ENCODE results near the gene PITHD1.
"Not testable (repeated sequence)": the region's sequence is repeated elsewhere in the genome, so short reads cannot be mapped to it uniquely, and the experiment has no call there.

Gene PITHD1

DNA sequence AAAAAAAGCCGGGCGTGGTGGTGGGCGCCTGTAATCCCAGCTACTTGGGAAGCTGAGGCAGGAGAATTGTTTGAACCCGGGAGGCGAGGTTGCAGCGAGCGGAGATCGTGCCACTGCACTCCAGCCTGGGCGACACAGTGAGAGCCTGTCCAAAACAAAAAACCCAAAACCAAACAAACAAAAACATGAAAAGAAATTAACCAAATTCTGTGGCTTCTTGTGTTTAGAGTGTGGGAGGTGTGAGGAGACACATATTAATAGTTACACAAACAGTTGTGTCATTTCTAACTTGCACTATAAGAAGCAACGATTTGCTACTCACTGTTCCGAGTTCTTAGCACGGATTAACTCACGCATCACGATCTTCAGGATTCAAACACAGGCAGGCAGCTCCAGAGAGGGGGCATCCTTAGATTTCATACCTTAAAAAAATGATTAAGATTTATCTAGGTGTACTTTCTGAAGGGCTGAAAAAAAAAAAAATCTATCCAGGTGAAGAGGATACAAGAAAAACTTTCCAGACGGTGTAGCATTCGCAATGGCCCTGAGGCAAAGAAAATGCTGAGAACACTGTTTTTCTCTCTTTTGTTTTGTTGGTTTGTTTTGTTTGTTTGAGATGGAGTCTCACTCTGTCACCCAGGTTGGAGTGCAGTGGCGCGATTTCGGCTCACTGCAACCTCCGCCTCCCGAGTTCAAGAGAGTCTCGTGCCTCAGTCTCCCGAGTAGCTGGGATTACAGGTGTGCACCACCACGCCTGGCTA lies 47.7 kb downstream of the PITHD1 start:
- no peak for DNase-seq (ENCODE audit: low spot score)

DNA sequence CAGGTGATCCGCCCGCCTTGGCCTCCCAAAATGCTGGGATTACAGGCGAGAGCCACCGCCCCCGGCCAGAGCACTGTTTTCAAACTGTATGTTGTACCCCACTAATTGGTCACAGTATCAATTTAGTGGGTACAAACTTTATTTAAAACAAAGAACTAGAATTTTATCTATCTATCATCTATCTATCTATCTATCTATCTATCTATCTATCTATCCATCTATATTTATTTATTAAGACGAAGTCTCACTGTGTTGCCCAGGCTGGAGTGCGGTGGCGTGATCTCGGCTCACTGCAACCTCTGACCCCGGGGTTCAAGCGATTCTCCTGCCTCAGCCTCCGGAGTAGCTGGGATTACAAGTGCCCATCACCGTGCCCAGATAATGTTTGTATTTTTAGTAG lies 48.4 kb downstream of the PITHD1 start:
- DNase-seq (ENCODE audit: low spot score): not testable (repeated sequence)

DNA sequence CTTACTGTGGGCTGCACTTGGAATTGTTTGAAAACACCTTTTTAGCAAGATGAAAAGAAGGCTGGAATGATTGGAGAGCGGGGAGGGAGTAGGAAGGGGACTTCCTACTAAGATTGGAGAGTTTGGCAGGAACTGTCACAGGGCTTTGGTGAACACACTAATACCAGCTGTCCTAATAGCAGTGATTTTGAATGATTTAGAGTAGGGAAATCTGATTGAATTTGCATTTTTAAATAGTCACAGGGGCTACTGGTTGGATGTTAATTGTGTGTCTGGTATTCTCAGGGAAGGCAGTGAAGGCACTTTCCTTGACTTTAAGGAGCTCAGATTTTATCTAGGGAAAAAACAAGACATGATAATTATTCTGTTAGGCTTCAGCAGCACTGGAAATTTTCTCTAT lies 49.5 kb downstream of the PITHD1 start:
- DNase-seq (ENCODE audit: low spot score): no peak

DNA sequence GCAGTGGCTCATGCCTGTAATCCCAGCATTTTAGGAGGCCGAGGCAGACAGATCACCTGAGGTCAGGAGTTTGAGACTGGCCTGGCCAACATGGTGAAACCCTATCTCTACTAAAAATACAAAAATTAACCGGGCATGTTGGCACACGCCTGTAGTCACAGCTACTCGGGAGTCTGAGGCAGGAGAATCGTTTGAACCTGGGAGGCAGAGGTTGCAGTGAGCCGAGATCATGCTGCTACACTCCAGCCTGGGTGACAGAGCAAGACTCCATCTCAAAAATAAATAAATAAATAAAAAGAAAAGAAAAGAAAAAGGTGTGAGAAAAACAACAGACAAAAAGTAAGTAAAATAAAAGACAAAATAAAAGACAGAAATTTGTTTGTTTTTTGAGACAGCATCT lies 55.9 kb downstream of the PITHD1 start:
- DNase-seq (ENCODE audit: low spot score): not testable (repeated sequence)

DNA sequence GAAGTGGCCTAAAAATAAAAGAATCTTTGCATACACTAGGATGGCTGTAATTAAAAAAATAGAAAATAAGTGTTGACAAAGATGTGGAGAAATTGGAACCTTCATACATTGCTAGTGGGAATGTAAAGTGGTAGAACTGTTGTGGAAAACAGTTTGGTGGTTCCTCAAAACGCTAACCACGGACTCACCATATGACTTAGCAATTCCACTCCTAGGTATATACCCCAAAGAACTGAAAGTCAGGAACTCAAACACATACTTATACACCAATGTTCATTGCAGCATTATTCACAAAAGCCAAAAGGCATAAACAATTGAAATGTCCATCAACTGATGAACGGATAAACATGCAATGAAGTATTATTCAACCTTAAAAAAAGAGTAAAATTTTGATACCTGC lies 57.8 kb downstream of the PITHD1 start:
- DNase-seq (ENCODE audit: low spot score): no peak
